HG03521 (cell line): ENCODE results near the gene KCNN3.

Experiments used
- ATAC-seq: cut with Tn5 transposase; IDR thresholded peaks from one replicate; pipeline ENCODE4 v1.9.1; 2021; ENCODE audit warnings: mild to moderate bottlenecking, moderate library complexity; ENCODE audit not compliant: unreplicated experiment

KCNN3 gene

DNA sequence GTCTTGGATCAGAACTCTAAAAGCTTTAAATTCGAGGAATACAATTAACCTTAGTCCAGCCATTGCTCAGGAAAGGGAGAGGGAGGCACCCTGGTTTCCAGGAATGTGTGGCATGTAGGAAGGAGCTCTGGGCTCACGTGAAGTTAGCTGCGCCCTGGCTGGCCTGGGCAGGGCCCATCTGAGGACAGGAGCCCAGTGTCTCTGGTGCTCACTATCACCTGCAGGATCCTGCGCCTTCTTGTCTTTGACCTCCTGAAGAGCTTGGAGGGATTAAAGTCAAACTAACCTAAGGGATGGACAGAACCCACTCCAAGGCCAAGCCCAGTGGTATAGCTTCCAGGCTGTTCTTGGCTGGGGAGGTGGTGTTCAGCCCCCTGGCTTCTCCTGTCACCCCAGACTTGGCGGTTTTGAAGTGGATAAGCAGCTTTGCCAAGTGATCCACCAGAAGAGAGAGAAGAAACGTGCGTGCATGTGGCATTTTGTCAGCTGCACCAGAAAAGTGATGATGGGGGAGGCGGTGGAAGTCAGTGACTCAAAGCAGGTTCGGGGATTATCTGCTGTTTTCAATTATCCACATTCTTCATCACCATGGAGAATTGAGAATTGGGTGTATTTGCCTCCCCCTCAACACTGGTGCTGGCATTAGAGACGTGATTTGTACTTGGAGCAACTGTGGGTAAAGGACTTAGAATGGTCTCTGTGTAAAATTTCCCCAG is 11.9 kb upstream of the KCNN3 start:
- no peak for ATAC-seq

DNA sequence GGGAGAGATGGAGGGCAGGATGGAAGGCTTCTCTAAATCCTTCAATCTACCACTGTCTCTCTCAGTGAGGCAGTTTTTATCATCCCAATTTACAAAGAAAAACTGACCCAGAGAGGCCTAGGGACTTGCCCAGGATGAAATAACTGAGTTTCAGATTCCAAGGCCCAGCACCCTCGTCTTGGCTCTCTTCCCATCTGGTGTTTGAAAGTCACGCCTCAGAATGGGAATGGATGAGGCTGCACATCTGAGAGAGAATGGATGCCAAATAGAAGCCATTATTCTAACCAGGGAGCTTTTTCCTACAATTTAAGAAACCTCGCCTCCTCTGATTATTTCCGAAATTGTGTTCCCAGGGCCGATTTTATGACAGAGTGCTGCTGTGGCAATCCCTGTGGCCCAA is 10.6 kb upstream of the KCNN3 start:
- no peak for ATAC-seq

DNA sequence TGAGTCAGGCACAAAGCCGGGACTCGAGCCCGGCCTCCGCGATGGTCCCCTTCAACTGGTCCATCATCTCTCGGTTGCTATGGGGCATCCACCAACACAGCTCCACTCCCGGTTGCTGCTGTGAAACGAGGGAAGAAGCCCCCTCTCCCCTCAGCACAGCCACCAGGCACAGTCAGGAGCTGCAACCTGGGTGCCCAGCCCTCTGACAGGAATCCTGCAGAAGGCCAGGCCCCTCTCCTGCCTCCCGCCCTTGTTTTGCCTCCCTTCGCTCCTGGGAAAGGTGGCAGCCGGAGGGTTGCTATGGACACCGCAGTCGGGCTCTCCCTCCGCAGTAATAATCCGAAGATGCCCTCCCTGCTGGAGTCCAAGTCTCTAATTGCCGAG is 8.9 kb upstream of the KCNN3 start:
- ATAC-seq, result no peak

DNA sequence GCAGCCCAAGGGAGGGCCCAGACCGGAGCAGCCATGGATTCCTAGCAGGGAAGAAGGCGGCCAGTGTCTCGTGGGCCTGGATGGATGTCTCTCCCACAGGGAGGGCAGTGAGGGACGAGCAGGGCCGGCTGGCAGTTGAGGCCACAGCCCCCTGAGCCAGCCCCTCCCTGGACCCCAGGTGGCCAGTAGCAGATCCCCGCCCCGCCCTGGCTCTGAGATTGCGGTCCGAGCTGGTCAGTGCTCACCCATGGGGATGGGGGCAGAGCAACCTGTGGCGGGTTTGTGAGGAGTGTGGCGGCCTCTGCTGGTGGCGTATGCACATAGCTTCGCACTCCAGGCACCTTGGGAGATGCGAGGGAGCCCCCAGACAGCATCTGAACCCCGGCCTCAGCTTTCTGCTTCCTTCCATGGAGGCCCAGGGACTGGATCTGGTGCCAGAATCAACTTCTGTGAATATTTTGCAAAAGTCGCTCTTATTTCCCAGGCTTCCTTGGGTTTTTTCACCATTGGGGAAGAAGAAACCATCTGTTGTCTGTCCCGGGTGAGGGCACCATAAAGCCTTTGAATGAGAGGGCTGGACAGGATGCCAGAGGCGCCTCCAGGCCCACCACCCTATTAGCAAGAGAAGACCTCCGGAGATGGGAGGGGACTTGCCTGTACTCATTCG is 8.4 kb upstream of the KCNN3 start:
- ATAC-seq, result no peak

DNA sequence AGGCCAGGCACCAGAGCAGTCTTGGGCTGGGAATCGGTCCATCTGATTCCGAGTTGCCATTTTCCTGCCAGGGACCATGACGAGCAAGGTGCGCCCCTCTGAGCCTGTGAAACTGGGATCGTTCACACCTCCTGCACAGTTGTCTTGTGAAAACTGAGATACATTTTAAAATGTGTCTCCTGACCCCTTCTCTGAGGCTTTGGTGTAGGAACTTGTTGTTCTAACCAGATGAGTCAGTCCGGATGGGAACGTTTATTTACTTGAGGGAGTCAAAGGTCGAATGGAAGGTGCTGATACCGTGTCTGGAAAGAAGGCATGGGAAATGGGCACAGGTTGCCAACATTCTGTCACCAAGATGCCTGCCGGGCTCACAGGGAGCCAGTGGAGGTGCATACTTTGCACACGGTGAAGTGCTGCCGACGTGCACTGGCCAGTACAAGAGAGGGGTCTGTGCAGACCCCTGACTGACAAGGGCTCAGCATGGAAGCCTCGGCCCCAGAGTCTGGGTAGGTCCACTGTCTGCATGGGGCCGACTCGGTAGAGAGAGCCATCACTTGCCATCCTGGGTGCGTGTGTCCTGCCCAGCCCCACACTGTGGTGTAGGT is 7.4 kb upstream of the KCNN3 start:
- no peak for ATAC-seq

DNA sequence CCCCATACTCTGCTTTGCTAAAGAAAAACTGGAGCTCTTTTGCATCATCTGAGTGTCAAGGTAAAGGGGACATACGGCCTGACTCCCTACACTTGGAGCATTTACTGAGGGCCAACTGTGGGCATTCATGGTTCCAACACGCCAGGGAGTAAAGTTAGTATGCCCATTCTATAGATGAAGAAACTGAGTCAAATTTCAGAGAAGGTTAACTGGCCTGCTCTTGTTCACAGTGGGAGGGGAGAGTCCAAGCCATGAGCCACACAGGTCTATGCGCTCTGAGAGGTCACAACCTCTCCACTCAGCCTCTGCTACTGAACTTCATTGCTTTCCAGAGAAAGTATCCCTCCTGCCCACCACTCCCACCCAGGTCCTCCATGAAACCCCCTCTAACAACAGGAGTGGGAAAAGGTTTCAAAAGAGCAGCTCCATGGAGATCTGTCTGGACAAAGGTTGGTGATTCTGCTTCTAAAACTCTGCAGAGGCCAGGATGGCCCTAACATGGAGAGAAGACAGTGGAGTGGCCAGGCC is 6.8 kb upstream of the KCNN3 start:
- ATAC-seq, result no peak

DNA sequence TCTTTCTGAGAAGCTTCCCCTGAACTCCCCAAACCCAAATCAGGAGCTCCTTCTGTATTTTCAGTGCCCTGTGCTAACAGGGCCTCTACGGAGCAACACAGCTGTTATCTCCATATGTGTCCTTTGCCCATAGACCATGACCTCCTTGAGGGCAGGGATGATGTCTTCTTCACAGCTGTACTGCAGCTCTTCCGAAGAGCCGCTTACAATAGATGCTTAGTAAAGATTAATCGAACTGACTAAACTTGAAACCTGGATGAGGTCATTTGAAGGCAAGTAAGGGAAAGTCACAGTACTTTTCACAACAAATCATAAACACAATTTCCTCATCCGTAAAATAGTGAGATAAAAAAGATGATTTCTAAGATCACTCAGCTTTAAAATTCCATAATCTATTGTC is 4.4 kb upstream of the KCNN3 start:
- ATAC-seq, result no peak

DNA sequence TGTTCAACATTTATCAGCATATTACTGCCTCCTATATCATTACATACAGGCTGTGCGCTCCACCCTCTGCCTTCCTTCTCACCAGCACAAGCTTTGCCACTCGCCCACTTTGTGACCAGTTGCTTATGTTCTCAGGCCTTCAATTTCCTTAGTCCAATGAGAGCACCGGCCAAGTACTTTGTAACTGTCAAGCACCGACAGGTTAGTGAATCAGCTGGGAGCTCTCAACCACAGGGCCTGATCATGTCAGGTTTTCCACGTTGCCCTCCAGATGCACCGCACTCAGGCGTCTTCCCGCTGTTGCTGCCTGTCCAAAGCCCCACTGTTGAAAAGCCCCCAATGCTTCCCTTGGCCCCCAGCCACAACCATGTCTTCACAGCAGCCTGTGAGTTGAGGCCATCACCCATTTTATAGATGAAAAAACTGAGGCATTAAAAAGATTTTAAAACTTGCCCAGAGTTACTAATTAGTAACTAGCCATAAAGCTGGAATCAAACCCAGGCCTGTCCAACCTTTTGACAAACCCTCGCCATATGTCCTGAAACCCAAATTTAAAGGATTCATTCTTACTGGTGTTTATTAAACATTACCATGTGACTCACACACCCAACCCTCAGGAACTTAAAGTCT is 3.4 kb upstream of the KCNN3 start:
- ATAC-seq, result no peak

DNA sequence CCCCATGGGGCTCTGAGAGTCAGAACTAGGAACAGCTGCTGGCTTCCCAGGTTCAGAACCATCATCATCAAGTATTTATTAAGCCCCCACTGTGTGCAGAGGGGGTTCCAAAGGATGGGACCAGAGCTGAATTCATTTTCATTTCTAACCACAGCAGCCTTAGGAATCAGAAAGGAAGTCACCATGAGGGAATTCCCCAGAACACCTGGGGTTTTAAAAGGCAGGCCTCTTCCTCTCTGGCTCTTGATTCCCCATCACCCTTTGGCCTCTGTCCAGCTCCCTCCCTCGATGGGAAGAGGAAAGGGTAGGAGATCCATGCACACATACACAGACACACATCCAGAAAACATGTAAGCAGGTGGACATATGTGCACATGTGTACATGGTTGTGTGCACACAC is 1.3 kb upstream of the KCNN3 start:
- ATAC-seq, result no peak

DNA sequence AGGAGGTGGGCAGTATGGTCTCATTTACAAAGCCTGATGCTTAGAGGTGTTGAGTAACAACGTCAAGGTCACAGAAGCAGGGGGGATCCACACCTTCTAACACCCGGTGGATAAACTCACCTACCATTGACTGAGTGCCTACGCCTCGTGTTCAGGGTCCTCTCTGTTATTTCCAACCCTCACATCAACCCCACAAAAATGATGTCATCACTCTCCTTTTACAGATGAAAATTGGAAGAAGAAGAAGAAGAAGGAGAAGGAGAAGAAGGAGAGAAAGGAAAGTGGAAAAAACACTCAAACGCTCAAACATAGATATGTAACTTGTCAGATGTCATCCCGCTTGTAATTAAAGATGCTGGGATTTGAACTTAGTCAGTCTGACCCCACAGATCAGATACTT is 653 bp upstream of the KCNN3 start:
- ATAC-seq, result no peak

DNA sequence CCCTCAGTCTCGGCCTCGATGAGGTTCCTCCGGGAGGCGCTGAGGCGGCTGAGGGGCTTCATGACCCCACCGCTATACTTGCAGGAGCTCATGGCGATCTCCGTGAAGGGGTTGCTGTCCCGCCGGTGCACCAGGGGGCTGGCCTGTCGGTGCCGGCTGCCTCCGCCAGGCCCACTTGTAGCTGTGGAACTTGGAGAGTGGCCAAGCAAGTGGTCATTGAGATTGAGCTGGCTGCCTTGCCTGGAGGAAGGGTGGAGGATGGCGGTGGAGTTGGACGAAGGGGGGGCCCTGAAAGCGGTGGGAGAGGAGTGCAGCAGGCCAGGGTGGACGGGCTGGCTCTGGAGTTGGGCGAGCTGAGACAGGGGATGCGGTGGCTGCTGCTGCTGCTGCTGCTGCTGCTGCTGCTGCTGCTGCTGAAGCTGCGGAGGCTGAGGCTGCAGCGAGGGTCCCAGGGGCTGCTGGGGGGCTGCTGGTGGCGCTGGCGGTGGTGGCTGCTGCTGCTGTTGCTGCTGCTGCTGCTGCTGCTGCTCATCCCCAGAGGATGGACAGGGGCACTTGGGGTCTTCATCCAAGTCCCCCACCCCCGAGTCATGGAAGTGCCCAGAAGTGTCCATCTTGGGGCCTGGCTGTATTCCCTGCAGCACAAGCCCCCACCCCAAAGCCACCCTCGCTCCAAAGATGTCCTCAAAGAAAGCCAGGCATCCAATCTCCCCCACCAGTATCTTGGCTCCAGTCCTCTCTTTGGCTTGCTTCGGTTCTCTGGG is 548 bp downstream of the KCNN3 start:
- ATAC-seq, result no peak

DNA sequence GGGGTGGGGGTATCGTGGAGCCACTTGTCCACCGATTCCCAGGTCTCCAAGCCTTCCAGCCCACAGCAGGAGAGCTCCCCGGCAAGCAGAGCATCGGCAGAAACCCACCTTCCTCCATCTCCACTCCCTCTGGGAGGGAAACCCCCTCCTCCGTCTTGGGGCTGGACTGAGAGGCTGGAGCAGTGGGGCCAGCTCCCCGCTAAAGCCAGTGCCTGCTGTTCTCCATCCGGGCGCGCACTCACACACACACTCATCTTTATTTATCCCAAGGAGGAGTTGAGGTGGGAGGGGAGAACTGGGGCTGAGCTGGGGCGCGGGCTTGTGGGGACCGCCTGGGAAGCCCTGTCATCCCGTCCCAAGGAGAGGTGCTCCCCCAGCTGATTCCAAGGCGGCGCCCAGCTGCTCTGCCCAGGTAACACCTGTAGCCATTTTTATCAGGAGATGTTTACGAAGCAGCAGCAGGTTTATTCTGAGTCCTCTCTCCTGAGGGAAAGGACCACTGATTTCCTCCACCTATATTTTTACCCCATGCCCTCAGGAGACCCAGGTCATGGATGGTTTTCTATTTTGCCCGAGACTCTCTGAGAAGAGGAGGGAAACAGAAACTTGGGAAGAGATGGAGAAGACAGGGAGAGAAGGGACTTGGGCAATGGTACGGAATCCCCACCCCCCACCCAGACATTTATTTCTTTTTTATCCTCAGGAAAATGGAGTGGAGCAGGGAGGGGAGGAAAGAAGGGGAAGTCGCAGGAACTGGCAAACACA is 2.1 kb downstream of the KCNN3 start:
- ATAC-seq, result no peak

DNA sequence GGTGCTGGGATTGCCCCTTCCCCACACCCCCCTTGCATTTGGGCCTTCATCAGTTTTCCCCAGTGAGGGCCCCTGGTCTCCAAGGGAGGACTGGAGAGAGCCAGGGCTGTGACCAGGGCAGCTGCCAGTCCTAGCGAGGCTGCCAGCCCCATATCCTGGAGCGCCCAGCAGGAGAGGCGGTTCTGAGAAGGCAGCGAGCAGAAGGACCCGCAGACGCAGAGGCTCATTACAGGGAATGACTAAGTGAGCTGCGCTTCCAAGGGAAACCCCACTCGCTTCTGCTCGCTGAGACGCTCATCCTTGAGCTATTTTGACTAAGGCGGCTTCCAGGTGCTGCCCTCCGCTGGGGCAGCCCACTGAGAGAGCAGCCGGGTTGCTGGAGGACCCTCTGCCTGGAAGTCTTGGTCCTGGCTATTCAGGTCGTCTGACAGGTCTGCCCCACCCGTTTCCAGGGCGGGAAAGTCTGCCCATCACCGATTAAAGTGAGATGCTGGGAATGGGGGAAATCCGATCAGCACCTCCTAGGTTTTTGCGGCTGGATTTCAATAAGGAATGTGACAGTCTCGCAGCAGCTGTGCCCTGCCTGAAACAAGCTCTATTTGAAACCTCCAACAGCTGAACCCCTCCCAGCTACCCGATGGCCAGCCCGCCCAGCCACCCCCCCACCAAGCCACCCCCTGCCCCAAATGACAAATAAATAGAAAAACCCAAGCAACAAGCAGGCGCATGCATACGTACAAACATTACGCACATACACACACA is 2.8 kb downstream of the KCNN3 start:
- ATAC-seq, result no peak

DNA sequence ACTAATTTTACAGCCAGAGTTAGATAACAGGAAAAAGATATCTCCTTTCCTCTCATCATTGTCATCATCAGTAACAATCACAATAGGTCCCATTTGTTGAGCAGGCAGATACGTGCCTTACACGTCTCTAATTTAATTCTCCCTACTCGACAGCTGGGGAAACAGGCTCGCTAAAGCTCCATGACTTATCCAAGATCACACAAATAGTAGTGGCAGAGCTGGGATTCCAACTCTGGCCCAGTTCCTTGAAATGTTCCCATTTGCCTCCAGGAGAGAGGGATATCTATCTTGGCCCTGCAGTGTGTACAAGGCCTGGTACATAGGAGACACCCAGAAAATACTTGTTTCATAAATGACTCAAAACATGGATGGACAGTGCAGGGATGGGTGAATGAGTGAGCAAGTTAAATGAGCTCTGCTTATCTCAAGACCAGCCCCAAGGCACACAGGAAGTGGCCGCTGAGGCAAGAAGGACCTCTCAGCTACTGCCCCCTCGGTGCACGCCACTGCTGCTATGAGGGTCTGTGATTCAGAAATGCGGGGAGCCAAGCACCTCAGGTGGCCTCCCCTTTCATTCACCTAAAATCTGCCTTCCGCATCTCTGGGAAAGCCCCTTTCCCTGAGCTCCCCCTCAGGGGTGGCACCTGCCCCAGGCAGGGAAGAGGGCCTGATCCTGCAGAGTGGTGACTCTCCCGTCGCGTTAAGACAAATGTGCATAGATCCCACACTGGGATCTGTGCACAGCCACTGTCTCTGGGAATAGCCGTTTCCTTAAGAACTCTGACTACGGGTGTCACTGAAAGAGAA is 3.6 kb downstream of the KCNN3 start:
- ATAC-seq, result no peak

DNA sequence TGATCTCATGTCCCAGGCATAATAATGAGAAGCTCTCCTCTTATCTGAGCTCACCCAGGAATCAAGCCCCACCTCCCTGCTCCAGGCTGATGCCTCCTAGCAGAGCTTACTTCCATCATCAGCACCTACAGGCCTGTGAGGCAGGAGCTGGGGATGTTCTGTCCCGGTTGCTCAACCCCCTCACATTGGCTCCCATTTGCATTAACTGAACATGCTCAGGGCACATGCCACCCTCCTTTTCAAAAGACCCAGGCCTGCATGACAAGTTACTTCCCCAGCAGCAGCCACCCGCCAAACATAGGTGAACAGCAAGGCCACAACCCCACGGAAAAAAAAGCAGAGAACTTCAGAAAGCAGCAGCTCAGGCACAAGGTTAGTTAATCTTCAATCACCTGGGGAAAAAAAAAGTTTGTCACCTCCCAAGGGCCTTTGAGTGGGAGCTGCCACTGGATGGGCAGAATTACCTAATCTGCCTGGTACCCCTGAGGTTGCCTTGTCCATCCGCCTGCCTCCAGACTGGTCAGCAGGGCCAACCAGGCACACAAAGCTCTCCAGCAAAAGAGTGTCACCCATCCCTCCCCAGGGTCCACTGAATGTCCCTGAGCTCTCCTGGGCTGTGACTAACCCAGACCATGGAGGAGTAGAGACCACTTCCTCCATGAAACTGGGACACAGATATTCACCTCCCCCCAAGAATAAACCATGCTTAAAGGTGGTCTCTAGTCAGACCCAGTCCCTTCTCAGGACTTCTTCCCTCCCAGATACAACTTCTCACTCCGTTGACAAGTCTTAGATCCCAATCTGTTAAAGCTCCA is 4.4 kb downstream of the KCNN3 start:
- no peak for ATAC-seq

DNA sequence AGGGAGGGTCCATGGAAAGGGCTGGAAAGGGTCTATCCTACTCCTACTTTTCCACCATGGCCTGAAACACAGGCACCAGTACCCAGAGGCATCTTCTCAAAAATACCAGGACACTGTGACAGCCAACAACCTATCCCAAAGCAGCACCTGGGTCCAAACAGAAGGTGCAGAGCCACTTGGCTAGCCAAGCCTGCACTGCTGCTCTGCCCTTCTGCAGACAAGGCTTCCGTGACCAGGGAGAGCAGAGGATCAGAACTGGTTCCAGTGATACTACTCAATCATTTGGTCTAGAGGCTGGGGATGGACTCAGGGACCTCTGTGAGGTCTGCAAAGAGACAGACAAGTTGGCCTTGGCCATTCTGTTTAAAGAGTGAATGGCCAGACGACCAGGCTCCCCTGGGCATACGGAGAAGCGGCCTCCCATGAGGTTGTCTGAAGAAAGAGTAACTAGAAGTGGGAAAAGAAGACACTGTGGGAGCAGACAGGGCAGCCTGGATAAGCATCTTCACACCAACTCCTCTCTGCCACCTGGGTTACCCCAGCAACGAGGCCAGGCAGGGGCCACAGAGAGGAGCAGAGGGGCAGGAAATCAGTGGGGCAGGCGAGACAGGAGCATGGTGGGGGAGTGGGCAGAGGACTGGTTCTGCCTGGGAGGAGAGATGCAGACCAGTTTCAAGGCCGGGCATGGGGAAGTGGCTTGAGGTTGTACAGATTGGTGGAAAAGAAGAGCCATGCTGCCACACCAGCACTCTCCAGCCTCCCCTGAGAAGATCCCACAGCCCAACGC is 5.7 kb downstream of the KCNN3 start:
- ATAC-seq, result no peak
